ENCODE data around the gene GAL3ST2. TPM values are rescaled to one million over a fixed set of nuclear protein-coding genes. Genes with fewer than 3 reads are reported as not detected.

The GAL3ST2 gene
- total and polyA plus RNA-seq, 9 donors = 0.09 to 0.43 (median 0.25) TPM; not detected in 4

GRCh38 chr2:241848761-241849615 is 72.4 kb downstream of the GAL3ST2 start:
- Histone ChIP-seq H3K27ac (ENCODE audit: low read length) (no peak overlapping the region), H3K4me3 (ENCODE audit: low read length) (no peak overlapping the region), H3K9me3 (replicated peaks; ENCODE audit: control insufficient read depth, low read depth, low read length) (no peaks in the 10 kb centered on the region), H3K36me3 (ENCODE audit: control insufficient read depth, insufficient read depth, low read length) (no peaks in the 10 kb centered on the region), H3K4me1 (ENCODE audit: control insufficient read depth, insufficient read depth, low read length) (peaks cover 14% of the 10 kb centered on the region), H3K27me3 (ENCODE audit: control insufficient read depth, insufficient read depth, low read length) (peaks cover 3% of the 10 kb centered on the region)
- DNase-seq = no peak
- 85% methylated on average over 35 of the region's 39 CpGs for WGBS (ENCODE audit: insufficient coverage)

- Histone ChIP-seq H3K27ac (ENCODE audit: low read length) (no peak overlapping the region), H3K36me3 (ENCODE audit: control insufficient read depth, insufficient read depth, low read length) (no peaks in the 10 kb centered on the region), H3K4me3 (ENCODE audit: low read length) (no peak overlapping the region), H3K27me3 (ENCODE audit: control insufficient read depth, insufficient read depth, low read length) (peaks cover 2% of the 10 kb centered on the region), H3K4me1 (ENCODE audit: control insufficient read depth, insufficient read depth, low read length) (peaks cover 15% of the 10 kb centered on the region), H3K9me3 (replicated peaks; ENCODE audit: control insufficient read depth, low read depth, low read length) (no peaks in the 10 kb centered on the region)
- WGBS (ENCODE audit: insufficient coverage) = 47% methylated on average over 3 of the region's 16 CpGs
- DNase-seq = no peak
Measured at GRCh38 chr2:241849616-241850543, 73.3 kb downstream of the GAL3ST2 start.

GRCh38 chr2:241850544-241851324 is 74.1 kb downstream of the GAL3ST2 start:
- H3K9me3 ChIP-seq (replicated peaks; ENCODE audit: control insufficient read depth, low read depth, low read length) = no peaks in the 10 kb centered on the region
- no peak overlapping the region for H3K27ac ChIP-seq (ENCODE audit: low read length)
- H3K4me1 ChIP-seq (ENCODE audit: control insufficient read depth, insufficient read depth, low read length) = peaks cover 14% of the 10 kb centered on the region
- DNase-seq = no peak
- H3K4me3 ChIP-seq (ENCODE audit: low read length) = no peak overlapping the region
- 82% methylated on average over 24 of the region's 27 CpGs for WGBS (ENCODE audit: insufficient coverage)
- no peaks in the 10 kb centered on the region for H3K36me3 ChIP-seq (ENCODE audit: control insufficient read depth, insufficient read depth, low read length)
- H3K27me3 ChIP-seq (ENCODE audit: control insufficient read depth, insufficient read depth, low read length) = no peaks in the 10 kb centered on the region

- H3K4me3 ChIP-seq (ENCODE audit: low read length) = no peak overlapping the region
- no peaks in the 10 kb centered on the region for H3K36me3 ChIP-seq (ENCODE audit: control insufficient read depth, insufficient read depth, low read length)
- 92% methylated on average over 13 of the region's 26 CpGs for WGBS (ENCODE audit: insufficient coverage)
- H3K4me1 ChIP-seq (ENCODE audit: control insufficient read depth, insufficient read depth, low read length) = peaks cover 14% of the 10 kb centered on the region
- no peaks in the 10 kb centered on the region for H3K9me3 ChIP-seq (replicated peaks; ENCODE audit: control insufficient read depth, low read depth, low read length)
- no peak overlapping the region for H3K27ac ChIP-seq (ENCODE audit: low read length)
- DNase-seq = no peak
- no peaks in the 10 kb centered on the region for H3K27me3 ChIP-seq (ENCODE audit: control insufficient read depth, insufficient read depth, low read length)
Measured at GRCh38 chr2:241851325-241852115, 74.9 kb downstream of the GAL3ST2 start.

- Histone ChIP-seq H3K27me3 (ENCODE audit: control insufficient read depth, insufficient read depth, low read length) (no peaks in the 10 kb centered on the region), H3K4me3 (ENCODE audit: low read length) (no peak overlapping the region), H3K4me1 (ENCODE audit: control insufficient read depth, insufficient read depth, low read length) (peaks cover 14% of the 10 kb centered on the region), H3K27ac (ENCODE audit: low read length) (no peak overlapping the region), H3K36me3 (ENCODE audit: control insufficient read depth, insufficient read depth, low read length) (no peaks in the 10 kb centered on the region), H3K9me3 (replicated peaks; ENCODE audit: control insufficient read depth, low read depth, low read length) (no peaks in the 10 kb centered on the region)
- 82% methylated on average over 37 of the region's 39 CpGs for WGBS (ENCODE audit: insufficient coverage)
- DNase-seq = no peak
Measured at GRCh38 chr2:241852116-241852980, 75.7 kb downstream of the GAL3ST2 start.

- no peak overlapping the region for H3K4me3 ChIP-seq (ENCODE audit: low read length)
- H3K27ac ChIP-seq (ENCODE audit: low read length) = no peak overlapping the region
- H3K36me3 ChIP-seq (ENCODE audit: control insufficient read depth, insufficient read depth, low read length) = no peaks in the 10 kb centered on the region
- DNase-seq = no peak
- H3K27me3 ChIP-seq (ENCODE audit: control insufficient read depth, insufficient read depth, low read length) = peaks cover 3% of the 10 kb centered on the region
- no peaks in the 10 kb centered on the region for H3K9me3 ChIP-seq (replicated peaks; ENCODE audit: control insufficient read depth, low read depth, low read length)
- WGBS (ENCODE audit: insufficient coverage) = 87% methylated on average over 9 of the region's 10 CpGs
- peaks cover 14% of the 10 kb centered on the region for H3K4me1 ChIP-seq (ENCODE audit: control insufficient read depth, insufficient read depth, low read length)
Measured at GRCh38 chr2:241852981-241853631, 76.5 kb downstream of the GAL3ST2 start.

Other genes starting within 250 kb of the GAL3ST2 start
- 35.3 TPM for gene BOK, start 218.1 kb upstream of the GAL3ST2 start, total RNA-seq
- gene BOK, start 218.1 kb upstream of the GAL3ST2 start, polyA plus RNA-seq (ENCODE audit: insufficient read depth in 1 of 8, insufficient read length in 8 of 8, low replicate concordance in 1 of 8) = 10 to 100 TPM; 50.7 to 60.4 (median 57.5) TPM
- 43.9 TPM for gene THAP4, start 139.7 kb upstream of the GAL3ST2 start, total RNA-seq
- gene THAP4, start 139.7 kb upstream of the GAL3ST2 start, polyA plus RNA-seq (ENCODE audit: insufficient read depth in 1 of 8, insufficient read length in 8 of 8, low replicate concordance in 1 of 8) = 10 to 100 TPM; 36.3 to 51.7 (median 43.9) TPM
- gene ATG4B, start 139.1 kb upstream of the GAL3ST2 start, total RNA-seq = 36.5 TPM
- 10 to 100 TPM; 44.0 to 74.3 (median 58.3) TPM for gene ATG4B, start 139.1 kb upstream of the GAL3ST2 start, polyA plus RNA-seq (ENCODE audit: insufficient read depth in 1 of 8, insufficient read length in 8 of 8, low replicate concordance in 1 of 8)
- 22.7 TPM for gene DTYMK, start 90.0 kb upstream of the GAL3ST2 start, total RNA-seq
- 10 to 100 TPM; 24.9 to 35.1 (median 28.6) TPM for gene DTYMK, start 90.0 kb upstream of the GAL3ST2 start, polyA plus RNA-seq (ENCODE audit: insufficient read depth in 1 of 8, insufficient read length in 8 of 8, low replicate concordance in 1 of 8)
- 24.9 TPM for gene ING5, start 74.8 kb upstream of the GAL3ST2 start, total RNA-seq
- 10 to 100 TPM; 21.0 to 29.4 (median 24.2) TPM for gene ING5, start 74.8 kb upstream of the GAL3ST2 start, polyA plus RNA-seq (ENCODE audit: insufficient read depth in 1 of 8, insufficient read length in 8 of 8, low replicate concordance in 1 of 8)
- 9.1 TPM for gene D2HGDH, start 42.2 kb upstream of the GAL3ST2 start, total RNA-seq
- gene D2HGDH, start 42.2 kb upstream of the GAL3ST2 start, polyA plus RNA-seq (ENCODE audit: insufficient read depth in 1 of 8, insufficient read length in 8 of 8, low replicate concordance in 1 of 8) = 10 to 100 TPM; 12.3 to 30.0 (median 21.2) TPM
- 6.7 TPM for gene NEU4, start 32.4 kb downstream of the GAL3ST2 start, total RNA-seq
- gene NEU4, start 32.4 kb downstream of the GAL3ST2 start, polyA plus RNA-seq (ENCODE audit: insufficient read depth in 1 of 8, insufficient read length in 8 of 8, low replicate concordance in 1 of 8) = 10 to 100 TPM in 1 of 8 donors, 1 to 10 TPM in 7; 4.6 to 10.1 (median 7.0) TPM
- 0.04 TPM for gene PDCD1, start 82.1 kb downstream of the GAL3ST2 start, total RNA-seq
- under 1 TPM in 6 of 8 donors, not detected in 2; 0.07 to 0.36 (median 0.10) TPM for gene PDCD1, start 82.1 kb downstream of the GAL3ST2 start, polyA plus RNA-seq (ENCODE audit: insufficient read depth in 1 of 8, insufficient read length in 8 of 8, low replicate concordance in 1 of 8)
- not detected for gene RTP5, start 92.9 kb downstream of the GAL3ST2 start, total RNA-seq
- under 1 TPM in 3 of 8 donors, not detected in 5; 0.05 to 0.06 (median 0.05) TPM for gene RTP5, start 92.9 kb downstream of the GAL3ST2 start, polyA plus RNA-seq (ENCODE audit: insufficient read depth in 1 of 8, insufficient read length in 8 of 8, low replicate concordance in 1 of 8)